Measurements from ENCODE around the gene TEPSIN. TPM values are rescaled to one million over a fixed set of nuclear protein-coding genes. Genes with fewer than 3 reads are reported as not detected.

Gene TEPSIN
- total RNA-seq, 3 donors from 2014 or later = 42.7 to 52.2 (median 47.4) TPM

- Mint-ChIP-seq H3K36me3 (ENCODE audit: insufficient read depth) (peaks cover 7% of the 10 kb centered on the region), H3K4me1 (ENCODE audit: low read depth) (no peaks in the 10 kb centered on the region), H3K9me3 (no peaks in the 10 kb centered on the region), H3K4me3 (no peak overlapping the region), H3K27me3 (ENCODE audit: low read depth) (no peaks in the 10 kb centered on the region)
- DNase-seq (no peak), ATAC-seq (no peak)
Observed at GRCh38 chr17:81260171-81260570, 21.3 kb upstream of the TEPSIN start.

GRCh38 chr17:81259058-81259605, 20.3 kb upstream of the TEPSIN start:
- H3K9me3 Mint-ChIP-seq = no peaks in the 10 kb centered on the region
- no peak overlapping the region for H3K4me3 Mint-ChIP-seq
- no peaks in the 10 kb centered on the region for H3K27me3 Mint-ChIP-seq (ENCODE audit: low read depth)
- no peak for ATAC-seq
- H3K4me1 Mint-ChIP-seq (ENCODE audit: low read depth) = no peaks in the 10 kb centered on the region
- no peak for DNase-seq
- peaks cover 7% of the 10 kb centered on the region for H3K36me3 Mint-ChIP-seq (ENCODE audit: insufficient read depth)

DNA sequence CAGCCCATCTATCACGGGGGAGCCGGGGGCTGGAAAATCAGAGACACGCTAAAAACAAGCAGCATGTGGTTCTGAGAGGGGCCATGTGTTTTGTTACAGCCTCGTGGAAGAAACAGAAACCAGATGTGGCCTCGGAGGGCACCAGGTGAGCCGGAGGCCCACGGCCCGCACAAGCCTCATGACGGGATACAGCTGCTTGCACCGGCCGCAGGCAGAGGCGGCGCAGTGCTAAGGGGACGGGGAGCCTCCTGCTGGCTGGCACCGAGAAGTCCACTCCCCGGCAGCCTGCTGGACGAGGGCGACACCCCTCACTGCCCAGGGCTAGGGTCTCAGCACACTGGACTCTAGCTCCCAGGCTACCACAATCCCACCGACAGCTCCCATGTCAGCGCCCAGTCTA, 19.4 kb upstream of the TEPSIN start:
- H3K4me3 Mint-ChIP-seq = no peak overlapping the region
- H3K27me3 Mint-ChIP-seq (ENCODE audit: low read depth) = no peaks in the 10 kb centered on the region
- DNase-seq = no peak
- H3K9me3 Mint-ChIP-seq = no peaks in the 10 kb centered on the region
- no peaks in the 10 kb centered on the region for H3K4me1 Mint-ChIP-seq (ENCODE audit: low read depth)
- peaks cover 12% of the 10 kb centered on the region for H3K36me3 Mint-ChIP-seq (ENCODE audit: insufficient read depth)
- no peak for ATAC-seq

GRCh38 chr17:81257533-81257932, 18.7 kb upstream of the TEPSIN start:
- H3K27me3 Mint-ChIP-seq (ENCODE audit: low read depth) = no peaks in the 10 kb centered on the region
- peaks cover 3% of the 10 kb centered on the region for H3K4me1 Mint-ChIP-seq (ENCODE audit: low read depth)
- DNase-seq = no peak
- ATAC-seq = no peak
- no peak overlapping the region for H3K4me3 Mint-ChIP-seq
- H3K36me3 Mint-ChIP-seq (ENCODE audit: insufficient read depth) = peaks cover 15% of the 10 kb centered on the region
- H3K9me3 Mint-ChIP-seq = no peaks in the 10 kb centered on the region

GRCh38 chr17:81256616-81257015, 17.8 kb upstream of the TEPSIN start:
- ATAC-seq (no peak), DNase-seq (no peak)
- Mint-ChIP-seq H3K4me3 (no peak overlapping the region), H3K9me3 (no peaks in the 10 kb centered on the region), H3K36me3 (ENCODE audit: insufficient read depth) (peaks cover 14% of the 10 kb centered on the region), H3K4me1 (ENCODE audit: low read depth) (peaks cover 3% of the 10 kb centered on the region), H3K27me3 (ENCODE audit: low read depth) (no peaks in the 10 kb centered on the region)

DNA sequence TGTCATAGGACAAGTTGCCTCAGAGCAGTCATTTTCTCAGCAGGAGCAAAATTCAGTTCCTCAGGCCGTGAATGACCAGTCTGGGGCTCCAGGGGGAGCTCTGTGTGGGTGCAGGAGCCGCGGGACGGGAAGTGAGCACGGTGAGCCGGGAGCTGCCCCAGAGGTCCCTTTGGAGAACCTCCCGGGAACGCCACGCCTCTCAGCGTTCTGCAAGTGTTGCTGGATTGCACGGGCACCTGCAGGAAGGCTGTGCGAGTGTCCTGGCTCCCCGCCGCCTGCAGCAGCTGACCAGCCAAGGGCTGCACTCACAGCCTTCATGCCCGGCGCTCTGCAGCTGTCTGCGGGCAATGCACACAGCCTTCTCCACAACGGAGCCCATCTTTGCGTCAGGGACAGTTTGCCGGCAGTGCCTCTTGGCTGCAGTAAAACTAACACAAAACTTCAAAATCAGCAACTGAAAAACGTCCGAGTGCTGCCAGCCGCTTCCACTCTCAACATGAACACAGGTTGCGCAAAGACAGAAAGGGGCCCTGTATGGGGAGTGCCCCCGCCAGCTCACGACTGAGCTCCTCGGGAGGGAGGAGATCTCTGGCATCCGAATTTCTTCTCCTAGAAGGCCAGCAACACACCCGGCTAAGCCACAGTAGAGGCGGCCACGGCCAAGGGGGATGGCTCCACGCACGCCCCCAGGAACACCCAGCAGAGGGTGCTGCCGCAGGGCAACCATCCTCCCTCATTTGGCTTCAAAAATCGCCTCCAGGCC, 16.3 kb upstream of the TEPSIN start:
- no peaks in the 10 kb centered on the region for H3K9me3 Mint-ChIP-seq

DNA sequence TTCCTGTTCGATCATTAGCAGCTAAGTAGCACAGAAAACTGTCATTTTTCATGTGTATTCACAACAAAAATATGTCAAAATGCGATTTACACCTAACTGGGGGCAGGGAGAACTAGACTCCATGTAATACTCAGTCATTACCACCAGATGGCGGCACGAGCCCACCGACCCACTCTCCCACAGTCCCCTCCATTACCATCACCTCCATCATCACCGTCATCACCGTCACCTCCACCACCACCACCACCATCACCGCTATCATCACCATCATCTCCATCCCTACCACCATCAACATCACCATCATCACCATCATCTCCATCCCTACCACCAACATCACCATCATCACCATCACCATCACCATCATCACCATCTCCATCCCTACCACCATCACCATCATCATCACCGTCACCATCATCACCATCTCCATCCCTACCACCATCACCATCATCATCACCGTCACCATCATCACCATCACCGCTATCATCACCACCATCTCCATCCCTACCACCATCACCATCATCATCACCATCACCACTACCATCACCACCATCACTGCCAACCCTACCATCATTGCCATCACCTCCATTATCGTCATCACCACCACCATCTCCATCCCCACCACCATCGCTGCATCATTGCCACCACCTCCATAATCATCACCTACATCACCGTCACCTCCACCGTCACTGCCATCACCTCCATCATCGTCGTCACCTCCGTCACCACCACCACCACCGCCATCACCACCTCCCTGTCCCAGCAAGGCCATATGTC, 14.7 kb upstream of the TEPSIN start:
- no peaks in the 10 kb centered on the region for H3K27me3 Mint-ChIP-seq (ENCODE audit: low read depth)
- peaks cover 23% of the 10 kb centered on the region for H3K36me3 Mint-ChIP-seq (ENCODE audit: insufficient read depth)
- peaks cover 3% of the 10 kb centered on the region for H3K4me1 Mint-ChIP-seq (ENCODE audit: low read depth)
- no peak overlapping the region for H3K4me3 Mint-ChIP-seq
- ATAC-seq (peak; percentile 77 to 81), DNase-seq (peak; percentile 58)
- no peaks in the 10 kb centered on the region for H3K9me3 Mint-ChIP-seq

More for the DNA sequence above, 16.3 kb upstream of the TEPSIN start:
- no peak for DNase-seq
- no peaks in the 10 kb centered on the region for H3K27me3 Mint-ChIP-seq (ENCODE audit: low read depth)
- no peak overlapping the region for H3K4me3 Mint-ChIP-seq
- peaks cover 20% of the 10 kb centered on the region for H3K36me3 Mint-ChIP-seq (ENCODE audit: insufficient read depth)
- peaks cover 3% of the 10 kb centered on the region for H3K4me1 Mint-ChIP-seq (ENCODE audit: low read depth)
- no peak for ATAC-seq

GRCh38 chr17:81252987-81253329, 14.1 kb upstream of the TEPSIN start:
- Mint-ChIP-seq H3K4me3 (no peak overlapping the region), H3K27me3 (ENCODE audit: low read depth) (no peaks in the 10 kb centered on the region), H3K36me3 (ENCODE audit: insufficient read depth) (peaks cover 23% of the 10 kb centered on the region), H3K9me3 (no peaks in the 10 kb centered on the region), H3K4me1 (ENCODE audit: low read depth) (peaks cover 3% of the 10 kb centered on the region)
- no peak for ATAC-seq
- DNase-seq = no peak

- ATAC-seq (no peak), DNase-seq (no peak)
- H3K36me3 Mint-ChIP-seq (ENCODE audit: insufficient read depth) = peaks cover 22% of the 10 kb centered on the region
- peaks cover 3% of the 10 kb centered on the region for H3K4me1 Mint-ChIP-seq (ENCODE audit: low read depth)
- H3K27me3 Mint-ChIP-seq (ENCODE audit: low read depth) = no peaks in the 10 kb centered on the region
- H3K4me3 Mint-ChIP-seq = no peak overlapping the region
- no peaks in the 10 kb centered on the region for H3K9me3 Mint-ChIP-seq
Observed at GRCh38 chr17:81252326-81252986, 13.6 kb upstream of the TEPSIN start.

DNA sequence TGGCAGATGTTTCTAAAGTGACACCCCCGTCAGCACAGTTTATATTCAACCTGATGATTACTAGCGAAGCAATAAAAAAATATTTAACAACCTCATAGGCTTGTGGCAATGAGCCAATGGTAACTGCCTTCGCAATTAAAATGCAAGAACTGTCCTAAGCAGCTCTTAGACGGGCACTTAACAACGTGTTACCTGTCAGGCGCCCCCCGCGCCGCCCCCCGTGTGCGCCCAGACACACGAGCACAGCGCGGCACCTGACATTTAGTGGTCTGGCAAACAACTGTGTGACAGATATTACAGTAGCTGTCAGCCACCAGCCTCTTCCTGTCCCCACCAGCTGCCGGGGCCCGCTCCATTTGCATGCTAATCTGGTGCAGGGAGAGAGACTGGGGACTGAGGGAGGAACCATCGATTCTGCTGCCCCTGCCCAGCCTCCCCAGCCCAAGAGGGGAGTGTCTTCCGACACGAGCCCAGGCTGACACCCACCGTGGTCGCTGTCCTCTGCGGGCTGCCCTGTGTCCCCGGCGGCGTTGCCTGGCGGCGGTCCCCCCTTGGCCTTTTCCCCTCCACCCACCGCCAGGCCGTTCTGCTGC, 12.9 kb upstream of the TEPSIN start:
- ATAC-seq = no peak
- no peaks in the 10 kb centered on the region for H3K9me3 Mint-ChIP-seq
- DNase-seq = no peak
- H3K36me3 Mint-ChIP-seq (ENCODE audit: insufficient read depth) = peaks cover 21% of the 10 kb centered on the region
- H3K27me3 Mint-ChIP-seq (ENCODE audit: low read depth) = no peaks in the 10 kb centered on the region
- peaks cover 3% of the 10 kb centered on the region for H3K4me1 Mint-ChIP-seq (ENCODE audit: low read depth)
- no peak overlapping the region for H3K4me3 Mint-ChIP-seq

DNA sequence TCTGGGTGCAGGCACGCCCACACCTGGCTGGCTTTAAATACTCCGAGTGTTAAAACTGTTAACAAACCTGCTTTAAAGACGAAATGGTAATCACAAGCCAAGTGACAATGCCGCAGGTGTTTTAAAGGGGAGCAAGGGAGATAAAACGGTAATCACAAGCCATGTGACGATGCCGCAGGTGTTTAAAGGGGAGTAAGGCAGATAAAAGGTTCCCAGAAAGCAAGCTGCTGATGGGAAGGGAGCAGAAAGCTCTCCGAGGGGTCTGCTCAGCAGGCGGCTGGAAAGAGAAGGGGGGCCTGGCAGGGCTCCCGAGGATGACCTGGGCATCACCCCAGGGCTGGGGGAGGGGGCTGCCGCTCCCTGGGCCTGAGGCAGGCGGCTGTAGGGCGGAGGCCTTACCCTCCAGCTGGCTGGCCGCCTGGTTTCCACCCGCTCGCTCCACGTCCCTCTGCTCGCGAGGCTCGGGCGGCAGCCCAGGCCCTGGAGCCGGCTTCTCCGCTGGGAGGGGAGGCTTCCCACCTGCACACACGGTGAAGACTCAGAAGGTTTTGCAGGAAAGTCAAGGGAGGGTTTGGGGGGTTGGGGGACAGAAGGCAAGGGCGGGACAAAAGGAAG, 12.3 kb upstream of the TEPSIN start:
- Mint-ChIP-seq H3K4me3 (no peak overlapping the region), H3K36me3 (ENCODE audit: insufficient read depth) (peaks cover 21% of the 10 kb centered on the region), H3K4me1 (ENCODE audit: low read depth) (peaks cover 3% of the 10 kb centered on the region), H3K9me3 (no peaks in the 10 kb centered on the region), H3K27me3 (ENCODE audit: low read depth) (no peaks in the 10 kb centered on the region)
- DNase-seq (no peak), ATAC-seq (no peak)

- no peak for DNase-seq
Observed at GRCh38 chr17:81250286-81251093, 11.6 kb upstream of the TEPSIN start.

More at GRCh38 chr17:81250286-81251093, 11.6 kb upstream of the TEPSIN start:
- H3K36me3 Mint-ChIP-seq (ENCODE audit: insufficient read depth) = peaks cover 21% of the 10 kb centered on the region
- no peaks in the 10 kb centered on the region for H3K27me3 Mint-ChIP-seq (ENCODE audit: low read depth)
- no peak for ATAC-seq
- no peak overlapping the region for H3K4me3 Mint-ChIP-seq
- peaks cover 3% of the 10 kb centered on the region for H3K4me1 Mint-ChIP-seq (ENCODE audit: low read depth)
- no peaks in the 10 kb centered on the region for H3K9me3 Mint-ChIP-seq
